HepG2 (cell line): Measurements from ENCODE around the gene SCN9A. TPM values are rescaled to one million over a fixed set of nuclear protein-coding genes. Genes with fewer than 3 reads are reported as not detected.

Experiments used
- ATAC-seq: fragments of 200-7000 bp; cut with Tn5 transposase; 3 replicates; pipeline ENCODE4 v1.9.1; 2020; ENCODE audit warnings: mild to moderate bottlenecking, moderate library complexity
- BruUV-seq: library from RNA; stranded (reverse); fragments of 400-500 nt; replicated peaks from 2 replicates; lab custom pipeline; 2021; lab: Mats Ljungman, UMichigan
- CTCF ChIA-PET: fragments of 300-600 bp; formaldehyde crosslinking; extraction: SDS; loops from one replicate; lab custom pipeline; 2021; ENCODE audit warnings: low total read pairs, inconsistent platforms, low intra/inter-chr PET ratio; lab: Yijun Ruan, JAX
- POLR2A ChIA-PET: fragments of 350-600 bp; sonication (Branson Sonifier 250); formaldehyde crosslinking; loops from one replicate; lab custom pipeline; 2020; ENCODE audit warnings: antibody characterized with exemption, inconsistent platforms; lab: Yijun Ruan, JAX
- DNase-seq: peaks from one replicate; pipeline ENCODE4 v3.0.0-alpha.2; 2015; ENCODE audit warnings: low spot score
- FAIRE-seq: peaks from 3 replicates; lab custom pipeline; 2011; peaks lifted over from hg19 to GRCh38; lab: Jason Lieb, UNC
- H2AFZ ChIP-seq: one replicate; pipeline ENCODE4 v1.6.1; 2011; ENCODE audit warnings: low read length, inconsistent platforms
- H3K27ac ChIP-seq: fragments of 300-600 bp; 3 replicates; pipeline ENCODE4 v1.8.0; 2011; ENCODE audit warnings: mixed run types, mild to moderate bottlenecking, mixed read lengths, low read length, inconsistent platforms; ENCODE audit not compliant: insufficient read depth; ENCODE audit errors: extremely low read length
- H3K27me3 ChIP-seq, 2 experiments: fragments of 200-600 bp in 1 of 2; 2 replicates in 1 of 2; 3 replicates in 1 of 2; pipeline versions ENCODE4 v1.6.0 to v1.8.0; 2011; ENCODE audit warnings: low read length in 2 of 2, mild to moderate bottlenecking in 2 of 2, moderate library complexity in 2 of 2, inconsistent platforms in 1 of 2; ENCODE audit not compliant: insufficient read depth in 2 of 2, control insufficient read depth in 1 of 2
- H3K36me3 ChIP-seq, 2 experiments: fragments of 200-600 bp in 1 of 2; replicated peaks in 1 of 2; 2 replicates in 1 of 2; 3 replicates in 1 of 2; pipeline versions ENCODE4 v1.5.1 to v1.8.0; 2011; ENCODE audit warnings: low read length in 2 of 2, inconsistent platforms in 1 of 2; ENCODE audit not compliant: insufficient read depth in 2 of 2, control insufficient read depth in 1 of 2
- H3K4me1 ChIP-seq: 2 replicates; pipeline ENCODE4 v1.5.1; 2012; ENCODE audit warnings: low read length, inconsistent platforms; ENCODE audit not compliant: insufficient read depth
- H3K4me2 ChIP-seq: 2 replicates; pipeline ENCODE4 v1.6.0; 2011; ENCODE audit warnings: low read depth, low read length, inconsistent platforms
- H3K4me3 ChIP-seq, 3 experiments: fragments of 200-600 bp in 1 of 3; sonication (generic), shearing (Covaris generic) in 1 of 3; replicated peaks in 1 of 3; 2 replicates each; pipeline ENCODE4 v1.5.1; 2011 to 2016; ENCODE audit warnings: low read length in 3 of 3, inconsistent platforms in 2 of 3, low read depth in 2 of 3, mild to moderate bottlenecking in 2 of 3, control low read depth in 1 of 3, mixed read lengths in 1 of 3; ENCODE audit not compliant: insufficient read depth in 1 of 3
- H3K79me2 ChIP-seq: one replicate; pipeline ENCODE4 v1.6.1; 2011; ENCODE audit warnings: low read length, inconsistent platforms; ENCODE audit not compliant: insufficient read depth
- H3K9ac ChIP-seq: 2 replicates; pipeline ENCODE4 v1.6.0; 2011; ENCODE audit warnings: mild to moderate bottlenecking, low read depth, low read length, inconsistent platforms; ENCODE audit not compliant: insufficient read depth
- H3K9me3 ChIP-seq: 2 replicates; pipeline ENCODE4 v1.5.1; 2012; ENCODE audit warnings: mild to moderate bottlenecking, low read length
- H4K20me1 ChIP-seq: 2 replicates; pipeline ENCODE4 v1.6.0; 2011; ENCODE audit warnings: inconsistent platforms, mild to moderate bottlenecking, low read length, moderate library complexity; ENCODE audit not compliant: insufficient read depth
- ATF6 ChIP-seq: sonication (generic); formaldehyde crosslinking; conservative IDR thresholded peaks from 2 replicates; pipeline ENCODE4 v1.4.0; 2020; ENCODE audit warnings: missing genetic modification reagents
- DNMT3B ChIP-seq: conservative IDR thresholded peaks from 2 replicates; pipeline ENCODE4 v1.6.1; 2016; ENCODE audit warnings: missing biosample characterization, control low read depth
- FOXA1 ChIP-seq, 2 experiments: fragments of 450-650 bp in 1 of 2; sonication (generic) in 1 of 2; formaldehyde crosslinking in 1 of 2; IDR thresholded peaks; 2 replicates each; pipeline versions ENCODE4 v1.4.0 to v1.6.1; 2016 to 2020; ENCODE audit warnings: missing genetic modification reagents in 1 of 2
- KAT2B ChIP-seq: fragments of 150-350 bp; IDR thresholded peaks from 2 replicates; pipeline ENCODE4 v1.6.1; 2014; ENCODE audit warnings: low read depth, low read length, borderline replicate concordance
- KAT7 ChIP-seq: IDR thresholded peaks from 2 replicates; pipeline ENCODE4 v1.6.1; 2018; ENCODE audit warnings: borderline replicate concordance, missing compliant biosample characterization
- MBNL3 ChIP-seq: fragments of 250-450 bp; sonication (Bioruptor Pico); conservative IDR thresholded peaks from 2 replicates; pipeline ENCODE4 v1.8.0; 2022; ENCODE audit warnings: mild to moderate bottlenecking, inconsistent platforms
- PRDM15 ChIP-seq: sonication (generic); formaldehyde crosslinking; IDR thresholded peaks from 2 replicates; pipeline ENCODE4 v1.4.0; 2020; ENCODE audit warnings: missing genetic modification reagents
- ZBED4 ChIP-seq: sonication (generic); formaldehyde crosslinking; IDR thresholded peaks from 2 replicates; pipeline ENCODE4 v1.4.0; 2020; ENCODE audit warnings: missing genetic modification reagents, borderline replicate concordance
- ZNF503 ChIP-seq: sonication (generic); formaldehyde crosslinking; IDR thresholded peaks from 2 replicates; pipeline ENCODE4 v1.4.0; 2020; ENCODE audit warnings: missing genetic modification reagents
- ZNF670 ChIP-seq: sonication (generic); formaldehyde crosslinking; IDR thresholded peaks from 2 replicates; pipeline ENCODE4 v1.8.0; 2022; ENCODE audit warnings: mild to moderate bottlenecking, missing genetic modification reagents, borderline replicate concordance
- in situ Hi-C: cut with HindIII; loops from 2 replicates; pipeline ENCODE4 v1.10.0; 2017; ENCODE audit warnings: low pct_unique_long_range_greater_than_20kb; ENCODE audit not compliant: extremely low pct_ligation_motif_present
- intact Hi-C: fragments of 100-400 bp; cut with micrococcal nuclease; formaldehyde crosslinking; loops from one replicate; pipeline ENCODE4 v1.10.0; 2022; ENCODE audit not compliant: unreplicated experiment
- polyA plus RNA-seq, 8 experiments: library from polyadenylated mRNA; depleted of rRNA in 3 of 8; stranded (reverse) in 7 of 8; unstranded in 1 of 8; fragments of >200 nt; fragmentation: Illumina TruSeq in 4 of 8; extraction: Trizol in 4 of 8; gene quantifications; 2 replicates each; pipeline versions ENCODE4 v1.2.1 to v1.2.3, GENCODE V29; 2011 to 2016; ENCODE audit warnings: low read depth in 4 of 8, missing spikeins in 1 of 8, mixed read lengths in 1 of 8; ENCODE audit not compliant: insufficient read depth in 1 of 8
- total RNA-seq, 5 experiments: library from RNA; depleted of rRNA; stranded (reverse); fragments of >200 nt; fragmentation: Illumina TruSeq; extraction: Trizol; gene quantifications; 2 replicates each; pipeline ENCODE4 v1.2.3, GENCODE V29; 2016; ENCODE audit warnings: low read depth in 1 of 5

Gene SCN9A
- total and polyA plus RNA-seq, 2 of the 13 experiments (the other 11 are each of a cell fraction or from before 2014, with no cell fraction given): 15.3 to 24.3 TPM

GRCh38 chr2:166229678-166230023 is 146.1 kb downstream of the SCN9A start:
- H3K9ac ChIP-seq: peak overlapping the region; percentile 54
- peaks cover 55% of the 10 kb centered on the region for H3K4me1 ChIP-seq
- FAIRE-seq (peak; percentile 23), DNase-seq (peak; percentile 82), ATAC-seq (peak; percentile 71)
- ChIA-PET CTCF (no interaction called here), POLR2A (interaction anchor here (0.7 to 2.0 kb wide), 5 partner anchors 8 to 276 kb away, joined by 3 to 17 read pairs (median 5); partner anchors contain the start of genes SCN9A and TTC21B)
- no peaks in the 10 kb centered on the region for H3K79me2 ChIP-seq
- H3K27me3 ChIP-seq: no peaks in the 10 kb centered on the region
- H3K4me3 ChIP-seq: peak overlapping the region in 2 of 3 experiments; percentile 33; a peak in 2 of 6 replicates
- intact Hi-C loops (loop anchor here (1.0 to 5.0 kb wide), 3 partner anchors 95 to 277 kb away; partner anchors contain the start of gene TTC21B), in situ Hi-C loops (no loop called here)
- no TSS peak for BruUV-seq
- peak overlapping the region; percentile 86 for H3K27ac ChIP-seq
- no peaks in the 10 kb centered on the region for H4K20me1 ChIP-seq
- H3K4me2 ChIP-seq: peak overlapping the region; percentile 59
- H2AFZ ChIP-seq: no peak overlapping the region
- no peaks in the 10 kb centered on the region for H3K9me3 ChIP-seq
- H3K36me3 ChIP-seq: peaks cover 0 to 3% of the 10 kb centered on the region in 2 experiments; a peak in 2 of 5 replicates
- TF ChIP-seq KAT2B: no peak
- 0 out of 2 replicates have a peak, but pooled peaks have one; percentile 13 for TF ChIP-seq DNMT3B (CRISPR knock-in tag)
- TF ChIP-seq PRDM15: peak; percentile 94
- no peak for TF ChIP-seq MBNL3 (CRISPR knock-in tag)
- TF ChIP-seq FOXA1 (IDR thresholded peaks at IDR 0.05): no peak
- peak; percentile 78 for TF ChIP-seq FOXA1 (CRISPR knock-in tag; IDR thresholded peaks at IDR 0.05)
- TF ChIP-seq ZNF670: 0 out of 2 replicates have a peak, but pooled peaks have one; percentile 21
- 0 out of 2 replicates have a peak, but pooled peaks have one; percentile 24 for TF ChIP-seq ATF6 (CRISPR knock-in tag)
- TF ChIP-seq KAT7: 0 out of 2 replicates have a peak, but pooled peaks have one; percentile 0
- TF ChIP-seq ZNF503: peak; percentile 41; the same call in 1 of the 2 replicates
- TF ChIP-seq ZBED4: 0 out of 2 replicates have a peak, but pooled peaks have one; percentile 10
